Measurements from ENCODE around the gene TTPAL. TPM values are rescaled to one million over a fixed set of nuclear protein-coding genes. Genes with fewer than 3 reads are reported as not detected.

Gene TTPAL
- total and polyA plus RNA-seq, 8 donors, result 2.1 to 18.3 (median 4.8) TPM

DNA sequence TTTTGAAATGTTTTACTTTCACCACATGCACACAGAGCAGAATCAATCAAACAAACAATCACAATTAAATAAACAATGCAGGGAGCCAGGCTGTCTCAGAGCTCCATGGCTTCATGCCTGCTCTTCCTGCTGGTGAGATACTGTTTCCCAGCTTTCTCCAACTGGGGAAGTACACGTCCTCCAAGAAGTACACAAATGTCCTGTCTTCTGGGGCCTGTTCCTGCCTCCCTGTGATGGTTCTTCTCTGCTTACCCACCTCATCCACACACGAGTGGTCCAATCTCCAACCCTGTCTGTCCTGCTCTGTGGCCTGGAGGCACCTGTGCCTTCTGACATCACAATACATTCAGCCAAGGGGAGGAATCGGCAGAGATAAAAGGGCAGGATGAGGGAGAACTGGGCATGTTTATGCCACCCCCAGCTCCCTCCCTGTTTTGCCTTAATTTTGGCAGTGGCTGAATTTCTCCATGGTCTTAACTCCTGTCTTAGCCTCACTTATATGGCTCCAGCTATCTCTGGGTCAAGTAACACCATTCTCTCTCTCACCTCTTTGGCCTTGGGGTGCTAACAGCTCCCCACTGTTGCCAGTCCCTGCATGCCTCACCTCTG lies 25.3 kb upstream of the TTPAL start:
- intact Hi-C loops (cut with DNase I; ENCODE audit: low total_unique reads), result no loop called here
- Histone ChIP-seq H3K27ac (no peak overlapping the region), H3K4me3 (no peak overlapping the region), H3K27me3 (no peaks in the 10 kb centered on the region), H3K9me3 (no peaks in the 10 kb centered on the region), H3K4me1 (peaks cover 0 to 9% (median 4%) of the 10 kb centered on the region in 4 donors), H3K36me3 (no peaks in the 10 kb centered on the region)
- no peak for DNase-seq
- WGBS, 5 donors, result 40 to 50% (median 46%) methylated on average over 3 of the region's 3 CpGs
- TF ChIP-seq EP300 (IDR thresholded peaks at IDR 0.05) (no peak), POLR2A (IDR thresholded peaks at IDR 0.05) (no peak), POLR2AphosphoS5 (IDR thresholded peaks at IDR 0.05) (no peak)
- TF ChIP-seq, protein P1, sequence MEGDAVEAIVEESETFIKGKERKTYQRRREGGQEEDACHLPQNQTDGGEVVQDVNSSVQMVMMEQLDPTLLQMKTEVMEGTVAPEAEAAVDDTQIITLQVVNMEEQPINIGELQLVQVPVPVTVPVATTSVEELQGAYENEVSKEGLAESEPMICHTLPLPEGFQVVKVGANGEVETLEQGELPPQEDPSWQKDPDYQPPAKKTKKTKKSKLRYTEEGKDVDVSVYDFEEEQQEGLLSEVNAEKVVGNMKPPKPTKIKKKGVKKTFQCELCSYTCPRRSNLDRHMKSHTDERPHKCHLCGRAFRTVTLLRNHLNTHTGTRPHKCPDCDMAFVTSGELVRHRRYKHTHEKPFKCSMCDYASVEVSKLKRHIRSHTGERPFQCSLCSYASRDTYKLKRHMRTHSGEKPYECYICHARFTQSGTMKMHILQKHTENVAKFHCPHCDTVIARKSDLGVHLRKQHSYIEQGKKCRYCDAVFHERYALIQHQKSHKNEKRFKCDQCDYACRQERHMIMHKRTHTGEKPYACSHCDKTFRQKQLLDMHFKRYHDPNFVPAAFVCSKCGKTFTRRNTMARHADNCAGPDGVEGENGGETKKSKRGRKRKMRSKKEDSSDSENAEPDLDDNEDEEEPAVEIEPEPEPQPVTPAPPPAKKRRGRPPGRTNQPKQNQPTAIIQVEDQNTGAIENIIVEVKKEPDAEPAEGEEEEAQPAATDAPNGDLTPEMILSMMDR (IDR thresholded peaks at IDR 0.05), result no peak

DNA sequence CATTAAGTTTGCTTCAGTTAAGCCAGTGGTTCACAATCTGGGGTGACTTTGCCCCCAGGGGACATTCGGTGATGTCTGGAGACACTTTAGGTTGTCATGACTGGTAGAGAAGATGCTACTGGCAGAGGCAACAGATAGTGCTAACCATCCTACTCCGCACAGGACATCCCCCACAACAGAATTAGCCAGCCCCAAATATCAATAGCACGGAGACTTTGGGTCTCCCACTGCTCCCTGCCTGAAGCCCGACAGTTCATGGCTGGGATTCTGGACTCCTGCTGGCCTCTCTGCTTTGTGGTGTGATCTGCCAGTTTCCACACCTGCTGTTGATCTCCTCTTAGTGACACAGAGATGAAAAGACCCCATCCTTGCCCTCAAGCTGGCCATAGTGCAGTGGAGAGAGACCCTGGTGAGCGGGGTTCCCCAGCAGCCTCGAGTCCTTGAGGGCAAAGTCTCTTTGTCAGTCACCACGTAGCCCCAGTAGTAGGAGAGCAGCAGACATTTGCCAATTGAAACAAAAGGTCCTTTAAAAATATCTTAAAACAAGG lies 24.7 kb upstream of the TTPAL start:
- H3K27me3 ChIP-seq, result no peaks in the 10 kb centered on the region
- peaks cover 0 to 9% (median 4%) of the 10 kb centered on the region in 4 donors for H3K4me1 ChIP-seq
- no peaks in the 10 kb centered on the region for H3K9me3 ChIP-seq
- no peak overlapping the region for H3K4me3 ChIP-seq
- DNase-seq, result no peak
- H3K27ac ChIP-seq, result no peak overlapping the region
- WGBS, 5 donors, result 70 to 79% (median 74%) methylated on average over 6 to 7 of the region's 7 CpGs
- intact Hi-C loops (cut with DNase I; ENCODE audit: low total_unique reads), result no loop called here
- TF ChIP-seq POLR2A (IDR thresholded peaks at IDR 0.05) (no peak), POLR2AphosphoS5 (IDR thresholded peaks at IDR 0.05) (no peak), EP300 (IDR thresholded peaks at IDR 0.05) (no peak)
- TF ChIP-seq, protein P1 (IDR thresholded peaks at IDR 0.05), result no peak
- H3K36me3 ChIP-seq, result no peaks in the 10 kb centered on the region

DNA sequence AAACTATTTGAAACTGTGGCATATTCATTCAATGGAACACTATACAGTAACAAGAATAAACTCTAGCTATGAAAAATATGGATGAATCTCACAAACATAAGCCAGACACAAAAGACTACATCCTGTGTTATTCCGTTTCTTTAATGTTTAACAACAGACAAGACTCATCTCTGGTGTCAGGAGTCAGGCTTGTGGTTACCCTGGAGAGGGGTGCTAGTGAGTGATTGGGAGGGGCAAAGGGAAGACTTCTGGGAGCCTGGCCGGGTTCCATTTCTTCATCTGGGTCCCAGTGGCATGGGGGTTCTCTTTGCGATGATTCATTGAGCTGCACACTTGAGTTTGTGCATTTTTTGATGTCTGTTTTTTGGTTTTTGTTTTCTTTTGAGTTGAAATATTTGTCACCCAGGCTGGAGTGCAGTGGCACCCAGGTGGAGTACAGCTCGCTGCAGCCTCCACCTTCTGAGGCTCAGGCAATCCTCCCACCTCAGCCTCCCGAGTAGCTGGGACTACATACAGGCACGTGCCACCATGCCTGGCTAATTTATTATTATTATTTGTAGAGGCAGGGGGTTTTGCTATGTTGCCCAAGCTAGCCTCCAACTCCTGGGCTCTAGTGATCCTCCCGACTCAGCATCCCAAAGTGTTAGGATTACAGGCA lies 21.2 kb upstream of the TTPAL start:
- intact Hi-C loops (cut with DNase I; ENCODE audit: low total_unique reads), result no loop called here
- WGBS, 5 donors, result 81 to 92% (median 88%) methylated on average over 7 of the region's 7 CpGs

DNA sequence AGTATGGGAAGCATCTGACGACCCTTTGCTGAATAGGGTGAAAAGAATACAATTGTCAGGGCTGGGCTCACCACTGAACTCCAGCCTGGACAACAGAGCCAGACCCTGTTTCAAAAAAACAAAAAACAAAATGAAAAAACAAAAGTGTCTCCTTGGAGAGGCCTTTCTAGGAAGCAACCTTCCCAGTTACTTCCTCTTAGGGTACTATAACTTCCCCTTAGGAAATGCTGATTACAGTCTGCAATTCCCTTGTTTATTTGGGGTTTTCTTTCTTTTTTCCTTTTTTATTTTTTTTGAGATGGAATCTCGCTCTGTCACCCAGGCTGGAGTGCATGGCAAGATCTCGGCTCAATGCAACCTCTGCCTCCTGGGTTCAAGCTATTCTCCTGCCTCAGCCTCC lies 20.5 kb upstream of the TTPAL start:
- H3K36me3 ChIP-seq, result no peaks in the 10 kb centered on the region
- H3K27ac ChIP-seq, result no peak overlapping the region
- WGBS, 5 donors, result 53 to 75% (median 67%) methylated on average over 3 of the region's 3 CpGs
- no peak for TF ChIP-seq EP300 (IDR thresholded peaks at IDR 0.05)
- TF ChIP-seq POLR2AphosphoS5 (IDR thresholded peaks at IDR 0.05), result no peak
- TF ChIP-seq POLR2A (IDR thresholded peaks at IDR 0.05), result no peak
- H3K4me3 ChIP-seq, result no peak overlapping the region
- DNase-seq, result no peak
- peaks cover 0 to 5% (median 2%) of the 10 kb centered on the region in 4 donors for H3K4me1 ChIP-seq
- intact Hi-C loops (cut with DNase I; ENCODE audit: low total_unique reads), result no loop called here
- H3K9me3 ChIP-seq, result no peaks in the 10 kb centered on the region
- no peaks in the 10 kb centered on the region for H3K27me3 ChIP-seq

More for the DNA sequence above, 21.2 kb upstream of the TTPAL start:
- peaks cover 0 to 9% (median 4%) of the 10 kb centered on the region in 4 donors for H3K4me1 ChIP-seq
- H3K36me3 ChIP-seq, result no peaks in the 10 kb centered on the region
- H3K4me3 ChIP-seq, result no peak overlapping the region
- no peaks in the 10 kb centered on the region for H3K9me3 ChIP-seq
- no peak overlapping the region for H3K27ac ChIP-seq
- DNase-seq, result no peak
- TF ChIP-seq POLR2AphosphoS5 (IDR thresholded peaks at IDR 0.05) (no peak), POLR2A (IDR thresholded peaks at IDR 0.05) (no peak), EP300 (IDR thresholded peaks at IDR 0.05) (no peak)
- TF ChIP-seq, protein P1 (IDR thresholded peaks at IDR 0.05), result no peak
- H3K27me3 ChIP-seq, result no peaks in the 10 kb centered on the region
